Islet of Langerhans (tissue), 1 donor: ENCODE results near the gene UGDH.

ENCODE experiments used
- FAIRE-seq: peaks from one replicate; lab custom pipeline; 2011; peaks lifted over from hg19 to GRCh38; lab: Jason Lieb, UNC

The UGDH gene

DNA sequence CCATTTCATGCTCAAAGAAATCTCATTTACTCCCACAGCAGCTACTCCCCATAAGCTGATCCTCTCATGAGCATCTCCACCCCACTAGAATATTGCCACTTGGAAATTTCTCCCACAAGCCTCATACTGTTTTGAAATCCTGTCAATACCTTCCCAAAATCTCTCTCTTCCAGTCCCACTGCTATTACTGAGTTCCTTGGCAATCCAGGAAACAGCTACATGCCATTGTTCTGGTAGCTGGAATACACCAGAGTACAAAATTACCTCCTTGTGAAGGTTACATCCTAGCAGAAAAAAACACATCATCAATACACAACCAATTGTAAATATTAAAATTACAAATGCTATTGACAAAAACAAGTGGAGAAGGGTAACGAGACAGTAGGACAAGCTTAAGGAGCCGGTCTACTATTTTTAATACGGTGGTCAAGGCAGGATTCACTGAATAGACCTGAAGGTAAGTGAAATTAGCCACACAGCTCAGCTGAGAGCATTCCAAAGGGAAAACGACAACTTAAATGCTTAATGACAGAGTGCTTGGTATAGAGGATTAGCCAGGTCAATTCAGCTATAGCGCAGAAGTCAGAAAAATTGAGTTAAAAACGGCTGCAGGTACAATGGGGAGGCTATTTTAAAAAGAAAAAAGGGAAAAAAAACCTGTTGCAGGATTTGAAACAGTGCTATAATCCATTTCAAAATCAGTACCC lies 74.9 kb downstream of the UGDH start:
- FAIRE-seq = no peak

DNA sequence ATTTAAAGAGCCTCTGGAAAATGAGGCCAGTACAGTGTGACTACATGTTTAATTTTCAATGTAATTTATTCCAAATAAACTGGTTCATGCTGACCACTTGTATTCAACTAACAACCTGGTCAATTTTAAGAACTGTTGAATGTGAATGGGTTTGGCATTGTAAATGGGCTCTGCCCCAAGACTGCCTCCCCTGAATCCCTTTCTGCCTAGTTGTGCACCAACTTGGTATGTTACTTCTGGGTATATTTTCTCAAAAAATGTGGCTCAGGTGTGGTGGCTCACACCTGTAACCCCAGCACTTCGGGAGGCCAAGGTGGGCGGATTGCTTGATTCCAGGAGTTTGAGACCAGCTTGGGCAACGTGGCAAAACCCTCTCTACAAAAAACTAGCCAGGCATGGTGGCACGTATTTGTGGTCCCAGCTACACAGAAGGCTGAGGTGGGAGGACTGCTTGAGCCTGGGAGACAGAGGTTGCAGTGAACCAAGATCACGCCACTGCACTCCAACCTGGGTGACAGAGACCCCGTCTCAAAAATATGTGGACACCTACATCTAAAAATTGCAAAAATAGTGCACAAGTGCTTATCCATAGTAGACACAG lies 75.7 kb downstream of the UGDH start:
- FAIRE-seq = no peak

DNA sequence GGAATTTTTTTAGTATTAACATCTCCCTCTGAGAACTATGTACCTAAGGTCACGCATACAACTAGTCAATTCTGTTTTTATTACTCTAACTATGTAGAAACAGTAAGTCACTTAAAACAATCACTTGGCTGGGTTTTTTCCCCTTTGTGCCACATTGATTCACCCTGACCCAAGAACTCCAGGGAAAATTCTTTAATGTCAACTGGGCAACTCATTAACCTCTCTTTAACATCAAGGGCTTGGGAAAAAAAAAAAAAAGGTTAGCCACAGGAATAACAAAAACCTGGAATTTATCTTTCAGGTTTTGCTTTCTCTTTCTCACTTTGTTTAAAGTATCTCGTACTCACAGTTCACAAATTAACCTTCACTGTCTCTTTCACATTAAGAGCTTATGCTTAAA lies 76.6 kb downstream of the UGDH start:
- FAIRE-seq = no peak
